Astrocyte of the spinal cord (primary cell): ENCODE results near the gene RNU2-1.

Source experiments
- DNase-seq: peaks from one replicate; pipeline ENCODE4 v3.0.0; 2011; ENCODE audit warnings: low read depth, low spot score
- H3K4me3 ChIP-seq: 2 replicates; pipeline ENCODE4 v1.5.1; 2011; ENCODE audit warnings: low read depth, mild to moderate bottlenecking, low read length, moderate library complexity
- in situ Hi-C: cut with HindIII; loops from 2 replicates; pipeline ENCODE4 v1.10.0; 2017; ENCODE audit warnings: low sequenced_read_pairs
- TF ChIP-seq, protein P1 (sequence below): IDR thresholded peaks from 2 replicates; pipeline ENCODE4 v1.5.1; 2012; ENCODE audit warnings: low read depth, mild to moderate bottlenecking, low read length, inconsistent platforms

The RNU2-1 gene

DNA sequence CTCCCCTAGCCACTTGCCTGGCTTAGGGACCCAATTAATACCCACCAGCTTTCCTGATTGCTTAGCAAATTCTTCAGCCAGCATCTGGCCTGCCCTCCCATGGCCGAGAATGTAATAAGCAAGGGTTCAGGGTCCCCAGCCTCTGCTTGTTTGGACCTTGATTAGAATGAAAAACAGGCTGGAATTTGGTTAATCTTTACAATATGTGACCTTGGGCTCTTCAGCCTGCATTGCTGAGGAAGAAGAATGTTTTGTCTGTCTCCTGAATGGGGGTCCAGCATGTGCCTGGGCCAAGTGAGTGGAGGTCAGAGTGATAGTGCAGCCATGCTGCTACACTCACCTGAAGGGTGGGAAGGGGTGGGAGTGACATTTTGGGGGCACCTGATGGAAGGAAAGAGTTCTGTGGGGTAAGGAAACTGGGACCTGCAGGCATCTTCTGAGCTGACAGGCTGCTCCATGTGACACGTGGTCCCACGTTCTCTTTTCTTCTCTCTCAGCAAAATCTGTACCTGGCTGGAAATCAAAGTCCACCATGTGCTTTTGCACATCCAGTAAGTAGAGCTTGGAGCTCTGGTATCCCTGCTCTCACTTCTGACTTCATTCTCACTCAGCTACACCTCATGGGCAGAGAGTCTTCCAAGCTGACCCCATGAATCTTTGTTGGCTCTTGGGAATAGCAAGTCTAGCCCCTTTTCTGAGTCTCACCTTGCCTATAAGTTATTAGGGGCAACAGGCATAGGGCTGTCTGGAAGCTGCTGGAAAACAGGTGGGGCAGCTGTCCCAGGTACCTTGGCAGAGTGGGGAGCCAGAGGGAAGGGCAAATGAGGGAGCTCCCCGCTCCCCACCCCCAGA is 16.8 kb downstream of the RNU2-1 start:
- in situ Hi-C loops = no loop called here
- TF ChIP-seq, protein P1, sequence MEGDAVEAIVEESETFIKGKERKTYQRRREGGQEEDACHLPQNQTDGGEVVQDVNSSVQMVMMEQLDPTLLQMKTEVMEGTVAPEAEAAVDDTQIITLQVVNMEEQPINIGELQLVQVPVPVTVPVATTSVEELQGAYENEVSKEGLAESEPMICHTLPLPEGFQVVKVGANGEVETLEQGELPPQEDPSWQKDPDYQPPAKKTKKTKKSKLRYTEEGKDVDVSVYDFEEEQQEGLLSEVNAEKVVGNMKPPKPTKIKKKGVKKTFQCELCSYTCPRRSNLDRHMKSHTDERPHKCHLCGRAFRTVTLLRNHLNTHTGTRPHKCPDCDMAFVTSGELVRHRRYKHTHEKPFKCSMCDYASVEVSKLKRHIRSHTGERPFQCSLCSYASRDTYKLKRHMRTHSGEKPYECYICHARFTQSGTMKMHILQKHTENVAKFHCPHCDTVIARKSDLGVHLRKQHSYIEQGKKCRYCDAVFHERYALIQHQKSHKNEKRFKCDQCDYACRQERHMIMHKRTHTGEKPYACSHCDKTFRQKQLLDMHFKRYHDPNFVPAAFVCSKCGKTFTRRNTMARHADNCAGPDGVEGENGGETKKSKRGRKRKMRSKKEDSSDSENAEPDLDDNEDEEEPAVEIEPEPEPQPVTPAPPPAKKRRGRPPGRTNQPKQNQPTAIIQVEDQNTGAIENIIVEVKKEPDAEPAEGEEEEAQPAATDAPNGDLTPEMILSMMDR = no peak
- no peak for DNase-seq
- no peak overlapping the region for H3K4me3 ChIP-seq

DNA sequence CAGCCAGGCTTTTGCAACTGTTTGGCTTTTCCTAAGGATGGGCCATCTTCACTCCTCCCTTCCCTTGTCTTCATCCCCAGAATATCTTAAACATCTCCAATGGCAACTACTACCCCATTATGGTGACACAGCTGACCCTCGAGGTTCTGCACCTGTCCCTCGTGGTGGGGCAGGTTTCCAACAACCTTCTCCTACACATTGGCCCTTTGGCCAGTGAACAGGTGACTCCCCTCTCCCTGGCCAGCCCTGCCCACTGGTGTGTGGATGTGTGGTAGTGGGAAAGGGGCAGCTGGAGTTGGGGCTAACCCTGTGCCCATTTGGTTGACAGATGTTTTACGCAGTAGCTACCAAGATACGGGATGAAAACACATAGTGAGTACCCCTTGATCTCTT is 17.4 kb downstream of the RNU2-1 start:
- in situ Hi-C loops = no loop called here
- H3K4me3 ChIP-seq = no peak overlapping the region
- TF ChIP-seq, protein P1 = no peak
- no peak for DNase-seq

DNA sequence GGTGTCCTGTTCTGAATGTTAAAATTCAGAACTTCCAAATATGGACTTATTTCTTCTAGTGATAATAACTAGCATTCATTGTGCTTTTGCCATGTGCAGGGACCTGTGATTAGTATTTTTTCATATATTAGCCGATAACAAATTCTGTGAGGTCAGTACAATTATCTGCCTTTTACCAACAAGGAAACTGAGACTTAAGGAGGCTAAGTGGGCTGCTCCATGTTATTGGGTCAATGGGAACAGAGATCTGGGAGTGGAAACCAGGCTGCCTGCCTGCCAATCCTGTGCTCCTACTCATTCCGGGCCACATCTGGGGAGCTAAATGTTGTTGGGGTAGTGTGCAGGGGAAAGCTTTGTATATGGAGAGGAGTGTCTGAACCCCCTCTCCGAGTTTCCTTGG is 18.4 kb downstream of the RNU2-1 start:
- no peak for DNase-seq
- TF ChIP-seq, protein P1 = no peak
- in situ Hi-C loops = no loop called here
- no peak overlapping the region for H3K4me3 ChIP-seq

DNA sequence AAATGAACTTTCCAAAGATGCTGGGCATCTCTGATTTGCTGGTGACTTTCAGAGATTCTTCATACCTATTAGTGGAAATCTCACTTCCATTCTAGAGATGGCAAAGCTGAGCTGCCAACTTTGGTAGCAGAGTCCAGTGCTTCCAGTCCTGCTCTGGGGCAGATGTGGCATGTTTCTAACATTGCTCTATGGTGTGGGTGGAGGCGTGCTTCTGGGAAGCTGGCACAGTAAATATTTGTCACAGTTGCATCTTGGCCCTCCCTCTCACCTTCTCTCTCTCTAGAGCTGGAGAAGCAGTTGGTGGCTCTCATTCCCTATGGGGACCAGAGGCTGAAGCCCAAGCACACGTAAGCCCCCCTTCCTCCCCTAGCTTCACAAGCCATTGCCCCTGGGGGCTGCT is 20.2 kb downstream of the RNU2-1 start:
- DNase-seq = no peak

DNA sequence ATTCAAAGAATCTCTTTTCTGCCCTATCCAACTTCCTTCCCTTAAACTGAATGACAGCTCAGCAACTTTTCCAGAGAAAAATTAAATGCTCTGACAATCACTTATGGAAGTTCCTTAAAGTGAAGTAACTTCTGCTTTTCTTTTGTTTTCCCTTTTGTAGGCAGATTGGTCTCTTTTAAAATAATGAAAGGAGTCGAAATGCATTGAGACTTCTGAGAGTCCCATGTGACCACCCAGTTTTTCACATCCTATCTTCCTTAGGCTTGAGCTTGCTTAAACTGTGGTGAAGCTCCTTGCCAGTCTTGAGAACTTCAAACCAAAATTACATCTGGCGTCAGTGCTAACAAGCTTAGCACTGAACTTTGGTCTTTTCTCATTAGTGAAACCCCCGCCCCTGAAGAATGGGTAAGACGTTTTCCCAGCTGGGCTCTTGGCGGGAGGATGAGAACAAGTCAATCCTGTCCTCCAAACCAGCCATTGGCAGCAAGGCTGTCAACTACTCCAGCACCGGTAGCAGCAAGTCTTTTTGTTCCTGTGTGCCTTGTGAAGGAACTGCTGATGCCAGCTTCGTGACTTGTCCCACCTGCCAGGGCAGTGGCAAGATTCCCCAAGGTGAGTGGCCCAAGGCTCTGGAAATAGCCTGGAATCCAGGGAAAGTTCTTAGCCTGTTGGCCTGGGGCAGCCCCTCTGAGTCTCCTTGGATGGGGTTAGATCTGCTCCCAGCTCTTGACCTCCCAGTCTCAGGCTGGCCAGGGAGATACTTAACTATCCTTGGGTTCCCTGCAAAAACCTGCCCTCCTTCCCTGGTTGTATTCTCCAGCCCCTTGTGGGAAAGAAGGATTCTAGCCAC is 20.9 kb downstream of the RNU2-1 start:
- in situ Hi-C loops = no loop called here
- TF ChIP-seq, protein P1 = no peak
- no peak for DNase-seq
- H3K4me3 ChIP-seq = peak overlapping the region; percentile 68

More for the DNA sequence above, 20.2 kb downstream of the RNU2-1 start:
- in situ Hi-C loops = no loop called here
- TF ChIP-seq, protein P1 = no peak
- no peak overlapping the region for H3K4me3 ChIP-seq

DNA sequence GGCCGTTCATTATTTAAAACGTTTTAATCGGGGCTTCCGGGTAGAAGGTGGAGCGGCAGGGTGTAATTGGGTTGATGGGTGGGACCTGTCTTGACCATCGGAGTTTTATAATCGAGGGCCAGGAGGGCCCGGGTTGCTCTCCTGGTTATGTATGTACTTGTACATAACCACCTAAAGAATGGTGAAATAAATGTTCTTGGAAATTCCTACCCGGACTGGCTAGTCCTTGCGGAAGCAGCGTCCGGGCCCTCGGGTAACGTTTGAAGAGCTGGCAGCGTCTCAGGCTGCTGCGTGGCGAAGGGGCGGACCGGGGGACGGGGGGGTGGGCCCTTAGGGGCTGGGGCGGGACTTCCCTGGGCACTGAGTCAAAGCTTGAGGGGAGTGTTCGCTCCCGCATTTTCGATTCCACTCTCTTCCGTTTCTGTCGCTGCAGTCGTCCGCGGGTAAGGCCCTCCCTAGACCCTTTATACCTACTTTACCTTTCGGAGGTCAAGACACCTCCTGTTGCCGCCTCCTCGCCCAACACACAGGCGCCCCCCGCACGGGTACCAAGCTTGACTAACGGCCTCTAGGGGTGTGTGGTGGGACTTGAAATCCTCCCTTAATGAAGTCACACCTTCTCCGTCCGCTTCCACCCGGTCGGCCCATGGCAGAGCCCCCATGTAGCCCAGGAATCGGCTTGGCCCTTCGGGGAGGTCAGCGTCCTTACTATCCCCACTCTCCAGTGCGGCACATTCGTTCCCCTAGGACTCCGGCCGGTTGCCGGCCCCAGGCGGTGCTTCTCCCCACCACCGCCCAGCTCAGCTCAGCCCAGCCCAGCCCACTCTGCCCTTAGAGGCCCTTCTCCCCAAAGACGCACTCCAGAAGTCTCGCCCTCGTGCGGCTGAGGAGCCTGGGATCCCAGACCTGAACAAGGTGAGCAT is 22.0 kb downstream of the RNU2-1 start, which contains the start of gene TMEM106A:
TSS of gene TMEM106A (plus strand) at position 396 of the 923 bp plus-strand sequence. CDS start 1,167 bp downstream, outside the sequence.
- in situ Hi-C loops = no loop called here
- peak within 1 kb of the TSS; percentile 68 for H3K4me3 ChIP-seq
- DNase-seq = peak; percentile 89
- TF ChIP-seq, protein P1 = peak; percentile 38
